Prostate gland (tissue), 2 donors: ENCODE data around the gene HAND2.

ENCODE experiments used
- POLR2A ChIP-seq: fragments of 450-650 bp; IDR thresholded peaks from one replicate; pipeline ENCODE4 v1.6.1; 2016; ENCODE audit warnings: antibody characterized with exemption, mild to moderate bottlenecking
- POLR2AphosphoS5 ChIP-seq: sonication (generic); formaldehyde crosslinking; IDR thresholded peaks from one replicate; pipeline ENCODE4 v1.6.1; 2017; ENCODE audit warnings: antibody characterized with exemption
- TF ChIP-seq, protein P1 (sequence below), 4 experiments: fragments of 200-600 bp in 2 of 4; fragments of 450-650 bp in 2 of 4; sonication (generic) in 2 of 4; IDR thresholded peaks; 1 replicate in 3 of 4; 2 replicates in 1 of 4; pipeline ENCODE4 v1.5.1; 2016 to 2019; ENCODE audit warnings: antibody characterized with exemption in 4 of 4, mild to moderate bottlenecking in 2 of 4, moderate library complexity in 2 of 4

DNA sequence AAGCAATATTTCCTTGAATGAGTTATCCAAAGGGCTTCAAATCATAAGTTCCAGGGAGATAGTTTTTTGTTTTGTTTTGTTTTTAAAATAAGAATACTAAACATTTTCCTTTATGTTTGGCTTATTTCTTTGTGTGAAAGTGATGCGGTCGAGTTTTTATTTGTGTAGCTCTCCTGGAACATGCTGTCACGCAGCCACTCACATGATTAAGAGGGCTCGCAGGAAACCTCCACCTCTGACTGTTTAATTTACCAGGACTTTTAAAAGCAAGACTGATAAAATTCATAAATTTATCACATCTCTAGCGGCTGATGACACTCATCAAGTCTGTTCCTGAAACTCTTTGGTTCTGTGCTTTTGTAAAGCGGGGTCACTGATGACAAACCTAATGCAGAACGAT lies 48.9 kb upstream of the HAND2 start:
- TF ChIP-seq, protein P1, sequence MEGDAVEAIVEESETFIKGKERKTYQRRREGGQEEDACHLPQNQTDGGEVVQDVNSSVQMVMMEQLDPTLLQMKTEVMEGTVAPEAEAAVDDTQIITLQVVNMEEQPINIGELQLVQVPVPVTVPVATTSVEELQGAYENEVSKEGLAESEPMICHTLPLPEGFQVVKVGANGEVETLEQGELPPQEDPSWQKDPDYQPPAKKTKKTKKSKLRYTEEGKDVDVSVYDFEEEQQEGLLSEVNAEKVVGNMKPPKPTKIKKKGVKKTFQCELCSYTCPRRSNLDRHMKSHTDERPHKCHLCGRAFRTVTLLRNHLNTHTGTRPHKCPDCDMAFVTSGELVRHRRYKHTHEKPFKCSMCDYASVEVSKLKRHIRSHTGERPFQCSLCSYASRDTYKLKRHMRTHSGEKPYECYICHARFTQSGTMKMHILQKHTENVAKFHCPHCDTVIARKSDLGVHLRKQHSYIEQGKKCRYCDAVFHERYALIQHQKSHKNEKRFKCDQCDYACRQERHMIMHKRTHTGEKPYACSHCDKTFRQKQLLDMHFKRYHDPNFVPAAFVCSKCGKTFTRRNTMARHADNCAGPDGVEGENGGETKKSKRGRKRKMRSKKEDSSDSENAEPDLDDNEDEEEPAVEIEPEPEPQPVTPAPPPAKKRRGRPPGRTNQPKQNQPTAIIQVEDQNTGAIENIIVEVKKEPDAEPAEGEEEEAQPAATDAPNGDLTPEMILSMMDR (IDR thresholded peaks at IDR 0.05) = no peak
- TF ChIP-seq POLR2A (no peak), POLR2AphosphoS5 (no peak)
